ENCODE data around the gene GSG1.
"Not testable (repeated sequence)": the region's sequence is repeated elsewhere in the genome, so short reads cannot be mapped to it uniquely, and the experiment has no call there.

The GSG1 gene

DNA sequence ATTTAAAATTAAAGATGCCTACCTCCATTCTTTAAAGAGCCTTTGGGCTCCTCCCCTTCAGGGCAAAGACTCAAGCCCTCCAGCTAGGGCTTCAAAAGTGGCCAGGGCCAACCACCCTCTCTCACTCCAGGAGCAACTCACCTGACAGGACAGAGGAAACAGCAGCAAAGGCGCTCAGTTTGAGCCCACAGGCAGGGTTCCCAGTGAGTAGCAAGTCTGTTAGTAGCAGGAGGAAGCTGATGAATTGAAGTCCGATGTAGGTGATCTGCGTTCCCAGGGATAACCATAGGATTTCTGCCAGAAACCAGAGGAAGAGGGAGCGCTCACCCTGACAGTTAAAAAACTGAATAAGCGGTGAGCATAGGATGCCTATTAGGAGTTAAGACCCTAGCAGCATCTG lies 15.7 kb downstream of the GSG1 start:
- DNase-seq = no peak

DNA sequence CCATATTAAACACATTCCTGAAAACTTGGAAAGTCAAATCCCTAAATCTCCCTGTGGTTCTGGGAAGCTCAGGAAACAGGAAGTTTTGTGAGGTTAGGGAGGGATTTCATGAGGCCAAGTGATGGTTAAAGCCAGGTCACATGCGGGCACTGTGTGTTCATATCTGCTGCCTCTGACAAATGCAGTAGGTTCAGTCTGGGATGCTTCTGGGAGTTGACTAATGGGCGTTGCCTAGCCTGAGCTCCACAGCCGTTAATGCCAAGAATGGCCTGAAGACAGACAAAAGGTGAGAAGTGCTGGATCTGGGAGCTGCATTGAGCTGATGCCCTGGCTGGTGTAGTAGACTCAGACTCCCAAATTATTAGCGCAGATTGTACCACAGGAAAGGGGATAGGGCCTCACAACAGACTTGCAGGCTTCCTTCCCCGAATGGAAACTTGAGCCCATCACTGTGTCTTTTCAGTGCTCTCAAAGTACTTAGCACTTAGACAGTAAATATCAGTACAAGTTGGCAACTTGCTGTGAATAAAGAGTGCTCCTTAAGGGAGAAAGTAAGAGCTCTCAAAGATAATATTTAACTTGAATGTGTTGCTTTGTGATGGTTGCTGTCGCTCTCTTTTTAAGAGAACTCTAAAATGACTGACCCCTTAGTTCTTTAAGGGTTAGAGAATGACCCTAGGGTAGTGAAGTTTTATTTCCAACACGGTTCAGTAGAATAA lies 17.3 kb downstream of the GSG1 start:
- DNase-seq = no peak

DNA sequence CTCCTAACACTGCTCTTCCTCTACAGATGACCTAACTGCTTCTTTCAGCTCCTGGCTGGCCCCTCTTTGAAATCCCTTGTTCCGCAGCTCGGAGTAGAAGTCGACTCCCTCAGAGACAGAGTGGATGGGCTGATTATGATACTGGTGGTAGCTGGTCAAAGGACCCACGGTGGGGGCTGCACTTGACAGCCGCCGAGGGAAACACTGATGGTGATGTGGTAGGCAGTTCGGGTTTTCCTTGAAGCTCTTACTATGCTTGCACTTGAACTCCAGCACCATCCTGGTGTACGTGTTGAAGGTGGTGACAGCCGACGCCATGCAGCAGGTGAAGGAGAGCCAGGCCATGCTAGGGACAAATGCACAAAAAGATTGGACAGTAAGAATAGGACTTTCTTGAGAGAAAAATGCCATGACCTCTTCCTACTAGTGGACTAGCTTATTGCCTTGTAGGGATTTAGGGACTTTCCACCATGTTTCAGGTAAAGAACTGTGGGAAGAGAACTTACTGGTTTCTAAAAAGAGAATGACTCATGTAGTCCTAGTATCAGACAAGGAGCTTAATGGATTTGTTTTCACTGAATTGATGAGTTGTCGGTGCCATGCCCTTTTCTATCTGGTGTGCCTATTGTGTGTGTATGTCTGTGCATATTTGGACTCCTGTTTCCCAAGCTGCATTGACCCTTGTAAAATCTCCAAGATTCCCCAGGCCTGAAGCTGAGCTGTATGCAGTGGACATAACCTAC lies 18.4 kb downstream of the GSG1 start:
- no peak for DNase-seq

DNA sequence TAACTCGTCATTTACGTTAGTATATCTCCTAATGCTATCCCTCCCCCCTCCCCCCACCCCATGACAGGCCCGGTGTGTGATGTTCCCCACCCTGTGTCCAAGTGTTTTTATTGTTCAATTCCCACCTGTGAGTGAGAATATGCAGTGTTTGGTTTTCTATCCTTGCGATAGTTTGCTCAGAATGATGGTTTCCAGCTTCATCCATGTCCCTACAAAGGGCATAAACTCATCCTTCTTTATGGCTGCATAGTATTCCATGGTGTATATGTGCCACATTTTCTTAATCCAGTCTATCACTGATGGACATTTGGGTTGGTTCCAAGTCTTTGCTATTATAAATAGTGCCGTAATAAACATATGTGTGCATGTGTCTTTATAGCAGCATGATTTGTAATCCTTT lies 19.8 kb downstream of the GSG1 start:
- DNase-seq = not testable (repeated sequence)

DNA sequence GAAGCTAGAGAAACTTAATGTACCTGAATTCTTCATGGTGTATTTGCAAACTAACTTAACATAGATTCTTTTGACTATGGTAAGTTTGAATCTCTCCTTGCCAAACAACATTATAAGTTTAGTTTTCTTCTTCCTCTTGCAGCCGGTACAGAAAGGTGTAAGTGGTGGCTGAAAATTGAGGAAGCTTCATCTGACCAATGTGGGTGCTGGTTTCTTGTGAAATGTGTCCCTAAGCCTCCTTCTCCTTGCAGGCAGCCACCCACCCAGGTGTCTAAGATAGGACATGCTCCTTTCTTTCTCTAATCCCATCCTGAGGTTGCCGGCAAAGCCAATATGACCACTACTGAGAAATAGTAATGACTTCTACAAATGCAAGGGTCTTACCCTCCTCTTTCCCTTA lies 20.6 kb downstream of the GSG1 start:
- DNase-seq = no peak

DNA sequence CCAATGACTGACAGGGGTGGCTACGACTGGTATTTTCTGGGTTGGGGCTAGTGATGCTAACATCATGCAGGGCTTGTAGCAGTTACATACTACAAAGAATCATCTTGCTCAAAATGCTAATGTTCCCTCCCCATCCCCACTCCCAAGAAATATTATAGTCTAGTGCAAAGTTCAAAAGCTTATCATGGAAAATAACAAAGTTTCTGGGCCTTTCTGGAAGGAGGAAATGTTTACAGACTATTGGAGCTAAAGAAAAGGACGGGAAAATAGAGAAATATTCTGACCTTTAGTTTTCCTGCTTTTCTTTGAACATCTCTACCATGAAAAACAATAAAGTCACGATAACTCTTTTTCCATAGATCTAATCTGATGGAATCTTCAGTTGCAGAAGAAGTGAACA lies 23.2 kb downstream of the GSG1 start:
- no peak for DNase-seq

DNA sequence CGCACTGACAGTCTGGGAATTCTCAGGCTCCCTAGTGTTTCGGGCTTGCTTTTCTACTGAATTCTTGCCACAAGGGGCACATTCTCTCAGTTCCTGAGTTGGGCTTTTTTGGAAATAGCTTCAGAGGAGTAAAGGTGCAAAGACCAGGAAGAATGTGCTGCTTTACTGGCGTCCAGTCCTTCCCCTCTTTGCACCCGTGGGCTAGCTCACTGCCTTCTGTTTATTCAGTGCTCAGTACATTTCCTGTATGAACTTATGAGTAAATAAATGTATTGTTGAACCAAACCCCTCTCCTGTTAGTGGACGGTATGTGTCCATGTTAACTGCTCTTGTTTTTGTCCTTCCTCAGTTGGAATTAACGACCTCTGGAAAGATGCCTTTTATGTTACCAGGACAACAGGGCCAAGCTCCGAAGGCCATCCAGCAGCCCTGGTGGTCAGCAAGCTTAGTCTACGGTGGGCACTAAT lies 24.0 kb downstream of the GSG1 start:
- no peak for DNase-seq

DNA sequence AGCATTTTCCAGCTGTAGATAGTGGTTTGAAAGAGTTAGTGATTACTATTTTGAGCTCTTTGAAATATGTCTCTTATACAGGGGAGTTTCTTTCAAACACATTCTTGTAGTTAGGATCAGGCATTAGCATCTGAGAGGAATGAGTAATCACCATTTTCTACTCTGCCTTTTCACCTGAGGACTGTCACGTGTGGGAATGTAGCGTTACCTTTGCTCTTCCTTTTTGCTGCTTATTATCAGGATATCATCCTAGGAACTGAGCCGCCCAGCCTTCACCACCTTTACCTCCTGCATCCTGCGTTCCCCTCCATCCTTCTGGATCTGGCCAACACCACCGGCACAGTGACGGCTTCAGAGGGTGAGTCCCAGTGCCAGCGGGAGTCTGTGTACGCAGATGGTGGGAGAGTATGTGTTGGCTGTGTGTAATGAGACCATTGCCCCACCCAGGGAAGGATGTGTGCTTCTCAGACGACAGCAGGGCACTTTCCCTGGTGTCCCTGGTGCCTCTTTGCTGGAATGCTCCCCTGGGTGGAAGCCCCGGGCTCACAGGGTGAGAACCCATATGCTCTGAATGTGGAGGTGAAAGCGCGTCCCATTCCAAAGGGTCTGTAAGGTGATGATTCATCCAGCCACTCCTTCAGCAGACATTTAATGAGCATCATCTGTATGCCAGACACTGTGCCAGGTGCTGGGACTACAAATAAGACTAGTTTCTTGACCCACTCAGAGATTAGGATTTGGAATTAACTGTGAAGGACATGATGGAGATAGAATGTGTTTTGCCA lies 27.5 kb downstream of the GSG1 start:
- no peak for DNase-seq

DNA sequence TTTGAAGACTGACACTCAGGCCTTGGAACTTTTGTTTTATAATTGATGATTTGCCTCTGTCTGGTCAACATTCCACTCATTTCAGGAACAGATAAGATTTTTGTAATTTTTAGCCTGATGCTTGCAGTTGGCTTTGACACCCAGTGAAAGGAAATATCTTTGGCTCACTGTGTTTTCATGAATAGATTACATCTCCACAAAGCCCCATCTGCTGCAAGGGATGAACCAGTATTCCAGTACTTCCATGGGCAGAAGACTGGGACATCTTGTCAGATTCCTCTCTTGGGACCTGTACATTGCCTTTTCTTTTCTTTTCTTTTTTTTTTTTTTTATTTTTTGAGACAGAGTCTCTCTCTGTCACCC lies 28.4 kb downstream of the GSG1 start:
- DNase-seq = no peak

DNA sequence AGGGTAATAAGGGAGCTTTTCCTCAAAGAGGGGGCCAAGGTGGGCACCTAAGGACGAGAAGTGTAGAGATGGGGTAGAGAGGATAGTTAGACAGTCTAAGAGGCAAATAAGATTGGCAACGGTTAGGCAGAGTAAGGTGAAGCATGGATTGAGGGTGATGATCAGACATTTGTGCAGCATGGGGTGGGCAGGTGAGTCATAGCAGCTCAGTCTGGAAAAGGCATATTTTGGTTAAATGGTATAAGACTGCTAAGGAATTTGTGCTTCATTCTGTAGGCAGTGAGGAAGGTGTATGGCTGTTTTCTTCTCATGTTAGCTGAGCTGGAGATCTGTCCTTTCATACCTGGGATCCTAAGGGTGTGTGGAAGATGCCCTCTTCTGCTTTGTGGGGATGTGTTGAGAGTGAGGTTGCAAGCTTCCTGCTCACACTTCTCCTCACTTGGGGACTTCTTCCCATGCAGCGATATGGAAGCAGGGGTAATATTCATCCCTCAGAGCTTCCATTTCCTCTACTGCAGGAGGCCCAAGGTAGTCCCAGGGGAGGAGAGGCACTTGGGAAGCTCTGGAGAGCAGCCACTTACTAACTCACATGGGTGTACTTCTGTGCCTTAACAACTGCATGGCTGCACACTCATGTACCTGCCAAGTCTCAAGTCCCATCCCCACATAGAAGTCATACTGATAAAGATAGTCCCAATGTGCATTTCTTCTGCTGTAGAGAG lies 28.9 kb downstream of the GSG1 start:
- no peak for DNase-seq

DNA sequence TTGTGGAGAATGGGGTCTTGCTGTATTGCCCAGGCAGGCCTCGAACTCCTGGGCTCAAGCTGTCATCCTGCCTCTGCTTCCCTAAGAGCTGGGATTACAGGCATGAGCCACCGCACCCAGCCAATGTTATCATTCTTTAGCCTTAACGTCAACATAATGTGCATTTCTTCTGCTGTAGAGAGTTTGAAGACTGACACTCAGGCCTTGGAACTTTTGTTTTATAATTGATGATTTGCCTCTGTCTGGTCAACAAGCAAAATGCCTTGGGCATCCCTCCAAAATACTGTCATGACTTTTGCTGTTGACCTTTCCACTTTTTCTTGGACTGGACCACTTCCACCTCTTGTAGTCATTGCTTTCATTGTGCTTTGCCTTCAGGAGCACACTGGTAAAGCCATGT lies 30.3 kb downstream of the GSG1 start:
- no peak for DNase-seq

DNA sequence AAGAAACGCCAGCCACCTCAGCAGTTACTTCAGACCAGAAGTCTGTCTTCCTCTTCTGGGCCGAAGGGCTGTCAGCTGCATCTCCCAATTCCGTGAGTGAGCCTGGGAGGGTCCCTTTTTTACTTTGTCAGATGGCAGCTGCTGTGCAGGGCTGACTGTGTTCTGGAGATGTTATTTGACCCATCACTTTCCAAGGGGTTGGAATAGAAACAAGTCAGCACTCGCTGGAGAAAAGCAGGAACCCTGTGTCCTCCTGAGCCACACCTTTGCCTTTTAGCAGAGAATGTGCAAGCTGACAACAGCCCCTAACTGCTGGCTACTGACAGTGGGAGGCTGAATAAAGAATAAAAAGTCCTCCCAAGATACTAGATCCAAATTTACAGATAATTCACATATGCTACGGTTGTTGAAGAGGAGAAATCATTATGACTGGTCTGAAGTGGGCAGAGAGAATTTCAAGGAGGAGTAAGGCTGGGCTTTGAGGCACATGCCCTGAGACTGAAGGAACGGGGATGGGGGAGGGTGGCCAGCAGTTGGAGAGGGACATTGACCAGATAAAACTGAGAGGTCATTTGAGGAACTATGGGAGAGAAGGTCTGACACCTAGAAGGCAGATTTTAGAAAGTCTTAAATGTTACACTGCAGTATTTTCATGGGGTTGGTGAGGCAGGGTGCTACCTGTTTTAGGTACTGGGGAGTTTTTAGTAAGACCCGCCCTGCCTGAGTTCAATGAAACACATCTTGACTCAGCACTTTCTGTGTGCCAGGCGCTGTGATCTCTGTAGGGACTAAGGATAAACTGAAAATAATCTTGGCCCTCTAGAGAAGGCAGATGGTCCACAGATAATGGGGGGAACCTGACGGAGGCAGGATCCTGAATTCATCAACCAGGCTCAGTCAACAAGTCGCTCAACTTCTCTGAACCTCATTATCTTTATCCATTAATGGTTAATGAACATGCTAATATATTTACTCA lies 31.9 kb downstream of the GSG1 start:
- DNase-seq = peak; percentile 46

DNA sequence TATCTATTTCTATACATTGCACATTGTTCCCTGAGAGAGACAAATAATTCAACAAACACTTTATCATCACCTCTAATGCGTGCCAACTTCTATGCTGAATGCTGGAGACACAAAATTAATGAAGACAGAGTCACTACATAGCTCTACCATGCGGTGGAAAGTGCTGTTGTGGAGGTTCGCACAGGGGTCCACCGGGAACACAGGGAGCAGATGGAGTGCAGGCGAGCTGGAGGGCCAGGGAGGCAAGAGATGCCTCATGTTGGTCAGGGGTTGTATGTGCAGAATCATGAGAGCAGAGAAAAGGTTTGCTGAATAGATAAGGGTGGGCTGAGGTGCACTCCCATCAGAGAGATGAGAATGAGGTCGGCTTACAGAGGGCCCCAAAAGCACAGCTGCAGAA lies 34.1 kb downstream of the GSG1 start:
- DNase-seq = no peak

DNA sequence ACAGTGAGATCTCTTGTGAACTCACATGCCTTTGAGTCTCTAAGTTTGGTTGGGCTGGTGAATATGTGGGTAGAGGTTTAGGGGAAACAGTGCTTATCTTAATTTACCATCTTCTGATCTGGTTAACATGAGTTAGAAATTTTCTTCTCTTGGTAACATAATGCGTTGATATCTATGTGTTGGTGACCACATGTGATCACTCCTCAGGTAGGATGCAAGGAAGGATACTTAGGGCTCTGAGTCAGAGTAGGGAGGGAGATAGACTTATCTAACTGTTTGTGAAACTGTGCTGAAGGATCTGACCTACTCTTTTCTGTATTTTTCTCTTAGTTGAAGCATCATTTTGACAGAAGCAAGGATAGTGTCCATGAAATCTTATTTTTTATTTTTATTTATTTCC lies 36.1 kb downstream of the GSG1 start:
- no peak for DNase-seq

DNA sequence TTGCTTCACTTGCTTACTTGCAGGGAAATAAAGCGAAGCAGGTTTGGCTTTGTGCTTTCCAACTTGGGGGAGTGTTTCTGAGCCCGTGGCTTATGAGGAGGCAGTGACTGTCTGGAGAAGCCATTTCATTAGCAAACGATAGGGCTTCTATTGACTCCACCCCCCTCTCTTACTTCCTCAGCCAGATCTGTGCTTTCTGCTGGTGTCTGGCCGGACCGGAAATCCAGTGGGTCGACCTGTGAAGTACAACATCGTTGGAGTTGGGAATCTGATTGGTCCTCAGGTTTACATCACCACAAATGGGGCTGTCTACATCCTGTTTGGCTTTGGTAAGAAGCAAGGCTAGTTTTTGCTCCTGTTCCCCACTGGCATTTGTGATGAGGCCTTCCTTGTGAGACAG lies 37.0 kb downstream of the GSG1 start:
- no peak for DNase-seq

DNA sequence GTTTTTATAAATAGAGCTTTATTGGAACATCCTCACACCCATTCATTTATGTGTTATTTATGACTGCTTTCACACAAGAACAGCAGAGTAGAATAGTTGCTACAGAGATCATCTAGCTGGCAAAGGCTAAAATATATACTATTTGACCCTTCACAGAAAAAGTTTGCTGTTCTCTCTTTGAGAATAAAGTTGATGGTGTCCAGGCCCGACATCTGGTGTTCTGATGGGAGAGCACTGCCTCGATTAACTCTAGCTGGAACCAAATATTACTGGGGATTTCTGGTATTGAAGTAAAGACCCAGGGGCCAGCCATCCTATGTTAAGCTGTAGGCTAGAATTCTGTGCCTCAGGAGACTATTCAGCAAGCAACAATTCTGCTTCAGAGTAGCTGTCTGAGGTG lies 37.5 kb downstream of the GSG1 start:
- no peak for DNase-seq

DNA sequence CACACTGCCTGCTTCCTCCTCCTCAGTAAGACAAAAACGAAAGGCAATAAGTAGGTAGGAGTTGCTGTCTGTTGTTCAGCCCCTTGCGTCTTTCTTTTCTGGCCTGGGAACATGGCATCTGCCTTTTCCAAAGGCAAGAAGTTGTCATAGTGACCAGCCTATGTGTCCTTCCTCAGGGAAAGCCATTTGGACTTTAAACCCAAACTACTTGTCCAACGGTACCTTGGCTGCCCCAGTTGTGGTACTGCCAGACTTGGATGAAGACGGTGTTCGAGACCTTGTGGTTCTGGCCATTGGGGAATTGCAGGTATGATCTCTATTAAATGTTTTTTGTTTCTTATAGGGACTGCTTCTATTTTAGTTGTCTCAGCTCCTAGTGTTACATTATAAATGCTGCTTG lies 40.8 kb downstream of the GSG1 start:
- no peak for DNase-seq

DNA sequence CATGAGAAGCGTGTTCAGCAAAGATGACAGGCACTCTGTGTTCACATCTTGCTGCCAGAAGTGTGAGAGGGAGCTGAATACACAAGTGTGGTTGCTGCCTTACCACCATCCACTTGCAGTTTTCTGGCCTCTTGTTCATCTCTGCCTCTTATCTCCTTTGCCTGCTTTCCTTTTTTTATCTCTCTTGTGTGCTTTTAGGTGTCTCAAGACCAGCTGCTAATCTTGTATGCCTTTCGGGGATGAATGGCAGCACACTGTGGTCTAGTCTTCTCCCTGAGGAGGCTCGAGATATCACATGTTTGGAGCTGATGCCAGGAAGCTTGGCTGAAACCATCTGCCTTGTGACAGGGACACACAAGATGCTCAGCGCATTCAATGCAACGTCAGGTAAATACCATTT lies 42.1 kb downstream of the GSG1 start:
- DNase-seq = peak; percentile 89

DNA sequence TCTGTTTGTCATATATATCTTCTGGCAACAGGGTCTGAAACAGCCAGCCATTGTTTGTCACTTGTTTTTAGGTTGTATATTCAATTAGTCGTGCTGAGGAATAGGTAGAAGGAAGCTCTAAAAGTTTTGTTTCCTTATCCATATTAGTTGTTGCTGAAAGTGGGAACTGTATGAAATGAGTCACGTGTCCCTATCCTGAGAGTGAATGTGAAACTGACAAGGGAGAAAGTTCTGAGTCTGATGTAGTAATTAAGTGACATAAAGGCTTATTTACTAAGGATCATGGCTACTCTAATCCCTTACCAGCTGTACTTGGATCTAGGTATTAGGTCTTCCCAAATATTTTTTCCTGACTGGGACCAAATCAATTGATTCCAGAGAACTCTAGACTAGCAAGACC lies 42.9 kb downstream of the GSG1 start:
- DNase-seq = peak; percentile 64

DNA sequence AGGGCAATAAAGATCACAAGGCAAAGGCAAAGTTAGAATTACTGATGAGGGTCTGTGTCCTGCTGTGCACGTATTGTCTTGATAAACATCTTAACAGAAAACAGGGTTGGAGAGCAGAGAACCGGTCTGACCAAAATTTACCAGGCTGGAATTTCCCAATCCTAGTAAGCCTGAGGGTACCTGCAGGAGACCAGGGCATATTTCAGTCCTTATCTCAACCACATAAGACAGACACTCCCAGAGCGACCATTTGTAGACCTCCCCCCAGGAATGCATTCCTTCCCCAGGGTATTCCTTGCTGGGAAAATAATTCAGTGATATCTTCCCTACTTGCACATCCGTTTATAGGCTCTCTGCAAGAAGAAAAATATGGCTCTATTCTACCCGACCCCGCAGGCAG lies 49.9 kb downstream of the GSG1 start:
- DNase-seq = not testable (repeated sequence)

DNA sequence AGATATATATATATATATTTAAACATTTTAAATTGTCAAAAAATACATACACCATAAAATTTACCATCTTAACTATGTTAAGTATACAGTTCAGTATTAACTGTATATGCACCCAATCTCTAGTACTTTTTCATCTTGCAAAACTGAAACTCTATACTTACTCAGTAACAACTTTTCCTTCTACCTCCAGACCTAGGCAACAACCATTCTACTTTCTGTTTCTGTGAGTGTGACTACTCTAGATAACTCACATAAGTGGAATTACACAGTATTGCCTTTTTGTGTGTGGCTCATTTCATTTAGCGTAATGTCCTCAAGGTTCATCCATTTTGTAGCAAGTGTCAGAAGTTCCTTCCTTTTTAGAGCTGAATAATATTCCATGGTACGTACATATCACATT lies 51.0 kb downstream of the GSG1 start:
- DNase-seq = no peak

DNA sequence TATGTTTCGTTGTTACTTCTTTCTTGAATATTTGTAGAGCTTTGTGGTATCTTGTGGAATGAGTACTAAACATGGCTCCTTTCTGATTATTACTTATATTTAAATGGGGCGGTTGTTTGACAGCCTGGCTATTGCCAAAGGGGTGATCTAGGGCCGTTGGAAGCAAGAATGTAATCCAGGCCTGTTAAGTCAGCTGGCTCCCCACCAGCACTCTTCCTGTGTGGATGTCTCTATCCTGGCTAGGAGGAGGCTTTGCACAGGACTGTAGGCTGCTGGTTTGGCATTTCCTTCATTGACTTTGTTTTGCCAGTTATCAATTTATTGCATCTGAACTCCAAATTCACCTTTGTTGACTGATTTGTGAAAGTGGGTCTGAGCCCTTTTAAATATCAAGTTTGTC lies 53.7 kb downstream of the GSG1 start:
- DNase-seq = no peak
